HG03097 (cell line): Measurements from ENCODE around the gene PRSS36.

ENCODE experiments used
- ATAC-seq: cut with Tn5 transposase; IDR thresholded peaks from one replicate; pipeline ENCODE4 v1.9.1; 2021; ENCODE audit not compliant: unreplicated experiment, low FRiP score

The PRSS36 gene

DNA sequence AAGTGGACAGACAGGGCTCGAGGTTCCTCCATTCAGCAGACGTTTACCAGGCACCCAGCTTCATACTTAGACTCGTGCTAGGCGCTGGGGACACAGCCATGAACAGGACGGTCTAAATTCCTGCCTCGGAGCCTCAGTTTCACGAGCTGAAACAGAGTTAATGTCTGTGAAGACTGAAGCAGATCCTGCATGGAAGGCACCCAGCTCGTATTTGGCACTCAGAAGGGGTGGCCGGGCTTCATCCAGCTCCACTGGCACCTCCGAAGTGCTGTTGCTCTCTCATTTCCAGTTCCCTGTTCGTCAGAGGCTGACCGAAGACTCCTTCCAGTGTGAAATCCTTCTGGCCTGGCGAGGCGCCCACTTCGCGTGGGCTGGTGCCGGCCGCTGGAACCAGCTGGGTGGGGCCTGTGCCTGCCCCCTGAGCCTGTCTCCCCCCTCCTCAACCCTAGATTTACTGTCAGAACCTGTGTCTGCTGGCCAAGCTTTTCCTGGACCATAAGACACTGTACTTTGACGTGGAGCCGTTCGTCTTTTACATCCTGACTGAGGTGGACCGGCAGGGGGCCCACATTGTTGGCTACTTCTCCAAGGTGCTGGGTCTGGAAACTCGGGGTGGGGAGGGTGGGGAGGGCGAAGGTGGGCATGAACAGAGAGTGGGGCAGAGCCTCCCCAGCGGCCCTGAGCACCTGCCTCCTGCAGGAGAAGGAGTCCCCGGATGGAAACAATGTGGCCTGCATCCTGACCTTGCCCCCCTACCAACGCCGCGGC, 20.1 kb downstream of the PRSS36 start:
- no peak for ATAC-seq

DNA sequence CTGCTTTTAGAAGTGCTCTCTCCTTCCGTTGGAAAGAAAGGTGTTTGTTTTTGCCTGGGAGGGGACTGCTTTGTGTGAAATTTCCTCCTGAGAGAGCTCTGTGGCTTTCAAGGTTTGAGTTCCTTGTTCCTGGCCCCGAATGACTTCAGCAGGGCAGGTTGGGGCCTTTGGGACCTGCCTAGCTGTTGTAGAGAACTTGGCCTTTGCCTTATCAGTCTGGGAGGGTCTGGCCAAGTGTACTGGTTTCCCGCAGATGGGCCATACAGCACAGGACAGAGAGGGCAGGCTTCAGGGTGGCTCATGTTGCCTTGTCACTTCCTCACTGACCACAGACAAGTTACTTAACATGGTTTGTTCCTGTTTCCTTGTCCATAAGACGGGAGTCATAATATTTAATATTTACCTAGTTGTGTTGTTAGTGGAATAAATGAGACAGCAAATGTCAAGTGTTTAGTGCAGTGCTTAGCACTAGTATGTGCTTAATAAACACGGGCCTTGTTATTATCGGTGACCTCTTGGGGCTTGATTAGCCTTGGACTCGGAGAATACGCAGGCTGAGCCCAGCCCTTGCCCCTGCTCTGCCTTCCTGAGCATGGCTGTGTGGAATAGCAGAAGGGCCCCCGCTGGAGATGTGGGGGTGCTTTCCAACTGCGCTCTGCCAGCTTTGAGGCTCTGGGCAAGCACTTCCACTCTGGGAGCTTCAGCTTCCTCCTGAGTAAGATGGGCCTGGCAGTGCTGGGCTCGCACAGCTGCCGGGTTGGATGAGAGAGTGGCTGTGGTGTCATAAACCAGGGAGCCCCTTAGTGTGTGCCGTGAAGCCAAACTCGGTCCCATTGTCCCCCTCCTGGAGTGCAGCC, 20.9 kb downstream of the PRSS36 start:
- no peak for ATAC-seq

DNA sequence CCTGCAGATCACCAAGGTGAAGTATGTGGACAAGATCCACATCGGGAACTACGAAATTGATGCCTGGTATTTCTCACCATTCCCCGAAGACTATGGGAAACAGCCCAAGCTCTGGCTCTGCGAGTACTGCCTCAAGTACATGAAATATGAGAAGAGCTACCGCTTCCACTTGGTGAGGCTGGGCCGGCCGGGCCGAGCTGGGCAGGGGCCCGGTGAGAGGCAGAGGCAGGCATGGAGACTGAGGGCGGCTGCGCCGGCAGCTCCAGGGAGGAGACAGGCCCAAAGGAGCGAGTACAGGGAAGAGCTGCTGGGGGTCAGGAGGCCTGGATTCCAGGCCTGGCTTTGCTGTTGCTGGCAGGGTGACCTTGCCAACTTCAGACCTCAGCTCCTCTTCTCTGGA, 22.7 kb downstream of the PRSS36 start:
- no peak for ATAC-seq

DNA sequence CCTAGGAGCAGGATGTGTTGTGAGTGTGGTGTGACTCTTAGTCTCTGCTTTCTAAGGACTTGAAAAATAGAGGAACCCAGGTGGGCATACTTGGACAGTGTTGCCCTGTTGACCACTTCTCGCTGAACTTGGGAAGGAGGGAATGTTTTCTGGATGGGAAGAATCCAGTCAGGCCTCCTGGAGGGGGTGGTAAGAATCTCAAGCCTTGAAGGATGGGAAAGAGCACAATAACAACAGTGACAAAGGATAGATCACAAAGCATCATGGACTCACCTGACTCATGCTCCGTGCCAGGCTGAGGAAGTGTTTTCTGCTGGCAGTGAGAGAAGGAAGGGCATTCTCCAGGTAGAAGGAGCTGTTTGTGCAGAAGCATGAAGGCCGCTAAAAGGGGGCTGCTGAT, 24.0 kb downstream of the PRSS36 start:
- no peak for ATAC-seq

DNA sequence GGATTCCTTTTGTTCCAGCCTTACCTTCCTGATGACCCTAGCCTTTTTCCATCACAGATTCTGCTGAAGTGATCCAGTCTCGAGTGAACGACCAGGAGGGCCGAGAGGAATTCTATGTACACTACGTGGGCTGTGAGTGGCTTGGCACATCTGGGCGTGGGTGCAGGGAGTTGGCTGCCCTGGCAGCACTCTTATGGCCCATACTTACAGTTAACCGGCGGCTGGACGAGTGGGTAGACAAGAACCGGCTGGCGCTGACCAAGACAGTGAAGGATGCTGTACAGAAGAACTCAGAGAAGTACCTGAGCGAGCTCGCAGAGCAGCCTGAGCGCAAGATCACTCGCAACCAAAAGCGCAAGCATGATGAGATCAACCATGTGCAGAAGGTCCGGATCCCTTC, 29.7 kb downstream of the PRSS36 start:
- ATAC-seq, result no peak

DNA sequence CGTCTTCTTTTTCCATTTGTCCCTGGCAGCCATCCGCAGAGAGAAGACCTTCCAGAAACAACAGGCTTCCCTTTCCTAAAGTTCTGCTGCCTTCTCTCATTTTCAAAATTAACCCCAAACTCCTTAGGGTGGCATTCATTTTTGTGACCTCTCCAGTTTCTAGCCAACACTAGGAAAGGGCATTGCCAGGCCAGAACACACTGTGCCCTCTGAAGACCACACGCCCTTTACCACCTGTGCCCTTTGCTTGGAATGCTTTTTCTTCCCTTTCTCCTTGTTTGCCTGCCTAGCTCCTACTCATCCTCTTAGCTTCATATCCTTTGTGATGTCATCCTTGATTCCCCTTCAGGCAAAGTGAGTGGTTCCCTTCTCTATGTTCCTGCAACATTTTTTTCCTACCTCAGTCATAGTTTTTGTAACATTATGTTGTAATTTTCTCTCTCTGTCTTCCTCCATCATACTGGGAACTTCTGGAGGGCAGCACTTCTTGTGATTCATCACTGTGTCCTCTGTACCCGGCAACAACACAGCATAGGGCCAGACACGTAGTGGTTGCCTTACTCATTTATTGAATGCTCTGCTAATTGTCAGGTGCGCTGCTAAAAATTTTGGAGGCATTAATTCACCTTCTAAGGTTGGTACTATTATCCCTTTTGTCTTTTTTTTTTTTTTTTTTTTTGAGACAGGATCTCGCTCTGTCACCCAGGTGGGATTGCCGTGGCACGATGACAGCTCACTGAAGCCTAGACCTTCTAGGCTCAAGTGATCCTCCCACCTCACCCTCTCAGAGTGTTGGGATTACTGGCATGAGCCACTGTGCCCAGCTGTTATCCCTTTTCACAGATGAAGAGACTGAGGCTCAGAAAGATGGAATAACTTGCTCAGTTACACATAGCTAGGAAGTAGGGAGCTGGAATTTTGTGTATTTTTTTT, 31.4 kb downstream of the PRSS36 start:
- no peak for ATAC-seq

DNA sequence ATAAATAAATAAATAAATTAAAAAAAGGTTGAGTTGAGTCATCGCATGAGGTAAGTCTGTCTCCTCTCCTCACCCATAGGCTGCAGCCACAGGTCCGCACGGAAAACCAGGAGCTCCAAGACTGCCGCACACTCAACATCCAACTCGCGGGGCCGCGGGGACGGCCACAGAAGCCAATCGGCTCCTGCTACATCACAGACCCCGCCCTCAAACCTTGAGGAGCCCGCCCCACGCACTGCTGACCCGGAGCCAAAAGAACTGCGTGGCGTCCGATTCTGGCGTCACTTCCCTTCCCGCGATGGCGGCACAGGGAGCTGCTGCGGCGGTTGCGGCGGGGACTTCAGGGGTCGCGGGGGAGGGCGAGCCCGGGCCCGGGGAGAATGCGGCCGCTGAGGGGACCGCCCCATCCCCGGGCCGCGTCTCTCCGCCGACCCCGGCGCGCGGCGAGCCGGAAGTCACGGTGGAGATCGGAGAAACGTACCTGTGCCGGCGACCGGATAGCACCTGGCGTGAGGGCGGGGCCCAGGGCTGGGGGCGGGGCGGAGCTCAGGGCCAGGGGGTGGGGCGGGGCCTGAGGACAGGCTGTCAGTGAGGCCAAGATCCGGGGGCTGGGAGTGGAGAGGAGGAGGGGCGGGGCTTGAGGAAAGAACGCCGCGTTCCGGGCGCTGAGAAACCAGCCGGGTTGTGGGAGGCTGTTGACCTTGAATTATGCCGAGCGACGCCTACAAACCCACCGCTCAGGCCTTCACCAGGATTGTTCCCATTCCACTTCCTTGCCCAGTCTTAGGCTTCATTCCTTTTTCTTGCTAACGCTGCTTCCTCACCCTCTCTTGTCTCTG, 32.3 kb downstream of the PRSS36 start, which contains the start of gene KAT8:
TSS of gene KAT8 (plus strand) at position 281 of the 839 bp plus-strand sequence. CDS start at position 299, 18 bp downstream.
- peak; percentile 84 for ATAC-seq

DNA sequence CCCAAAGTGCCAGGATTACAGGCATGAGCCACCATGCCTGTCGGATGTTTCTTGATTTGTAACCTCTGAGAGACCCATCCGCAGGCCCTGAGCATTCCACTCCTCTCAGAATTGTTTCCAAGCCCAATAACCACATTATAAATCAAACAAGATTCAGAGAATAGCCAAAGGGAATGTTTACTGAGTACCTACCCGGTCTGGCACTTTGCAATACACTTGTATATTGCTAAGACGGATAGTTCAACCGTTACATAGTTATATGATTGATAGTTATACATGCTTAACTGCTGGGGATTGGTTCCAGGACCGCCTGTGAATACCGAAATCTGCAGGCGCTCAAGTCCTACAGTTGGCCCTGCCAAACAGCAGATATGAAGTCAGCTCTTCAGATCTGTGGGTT, 35.4 kb downstream of the PRSS36 start:
- ATAC-seq, result no peak

DNA sequence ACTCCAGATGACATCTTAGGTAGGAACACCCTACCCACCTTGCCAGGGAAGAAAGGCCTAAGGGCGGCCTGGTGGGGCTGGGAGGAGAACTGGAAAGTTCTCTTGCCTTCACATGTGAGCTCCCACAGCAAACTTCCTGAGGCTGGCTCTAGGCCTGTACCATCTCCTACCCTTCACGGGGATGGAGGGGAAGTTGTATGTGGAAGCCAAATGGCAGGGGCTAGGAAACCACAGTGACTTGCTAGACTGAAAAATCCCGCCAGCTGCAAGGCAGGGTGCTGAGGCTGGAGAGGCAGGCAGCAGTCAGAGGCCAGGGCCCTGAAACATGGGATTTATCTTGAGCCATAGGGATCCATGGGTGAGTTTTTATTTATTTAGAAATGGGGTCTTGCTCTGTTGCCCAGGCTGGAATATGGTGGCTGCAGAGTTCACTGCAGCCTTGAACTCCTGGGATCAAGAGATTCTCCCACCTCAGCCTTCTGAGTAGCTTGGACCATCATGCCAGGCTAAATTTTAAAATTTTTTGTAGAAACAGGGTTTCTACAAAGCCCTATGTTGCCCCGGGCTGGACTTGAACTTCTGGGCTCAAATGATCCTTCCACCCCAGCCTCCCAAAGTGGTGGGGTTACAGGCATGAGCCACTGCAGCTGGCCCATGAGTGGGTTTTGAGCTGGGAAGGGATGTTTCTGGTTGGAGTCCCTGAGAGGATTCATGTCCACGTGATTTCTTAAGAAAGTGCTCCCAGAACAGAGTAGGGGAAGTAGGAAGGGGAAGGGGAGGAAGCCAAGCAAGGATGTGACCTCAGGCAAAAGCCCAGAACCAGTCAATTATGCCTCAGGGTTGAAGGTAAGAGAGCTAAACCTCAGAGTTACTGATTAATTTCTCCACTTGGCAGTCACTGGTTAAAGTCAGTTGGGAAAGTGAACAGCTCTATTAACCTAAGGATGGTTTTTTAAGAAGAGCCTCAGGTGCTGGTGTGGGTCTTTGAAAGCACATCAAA, 36.4 kb downstream of the PRSS36 start:
- ATAC-seq, result no peak

DNA sequence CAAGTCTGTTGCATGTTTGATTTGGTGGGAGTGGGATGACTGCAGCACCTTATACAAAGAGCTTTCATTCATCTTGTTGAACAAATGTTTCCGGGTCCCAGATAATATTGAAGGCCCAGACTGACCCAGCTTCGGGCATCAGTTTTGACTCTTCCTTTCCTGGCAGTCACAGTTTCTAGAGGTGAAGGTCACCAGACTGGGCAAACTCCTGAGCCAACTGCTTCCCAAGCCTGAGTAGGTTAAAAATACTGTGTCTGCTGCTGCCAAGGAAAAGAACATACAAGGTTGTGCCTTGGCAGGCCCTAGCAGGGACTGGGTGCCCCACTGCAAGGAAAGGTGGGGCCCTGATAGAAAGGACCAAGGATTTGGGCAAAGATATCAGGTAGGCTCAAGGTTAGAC, 37.2 kb downstream of the PRSS36 start:
- no peak for ATAC-seq

DNA sequence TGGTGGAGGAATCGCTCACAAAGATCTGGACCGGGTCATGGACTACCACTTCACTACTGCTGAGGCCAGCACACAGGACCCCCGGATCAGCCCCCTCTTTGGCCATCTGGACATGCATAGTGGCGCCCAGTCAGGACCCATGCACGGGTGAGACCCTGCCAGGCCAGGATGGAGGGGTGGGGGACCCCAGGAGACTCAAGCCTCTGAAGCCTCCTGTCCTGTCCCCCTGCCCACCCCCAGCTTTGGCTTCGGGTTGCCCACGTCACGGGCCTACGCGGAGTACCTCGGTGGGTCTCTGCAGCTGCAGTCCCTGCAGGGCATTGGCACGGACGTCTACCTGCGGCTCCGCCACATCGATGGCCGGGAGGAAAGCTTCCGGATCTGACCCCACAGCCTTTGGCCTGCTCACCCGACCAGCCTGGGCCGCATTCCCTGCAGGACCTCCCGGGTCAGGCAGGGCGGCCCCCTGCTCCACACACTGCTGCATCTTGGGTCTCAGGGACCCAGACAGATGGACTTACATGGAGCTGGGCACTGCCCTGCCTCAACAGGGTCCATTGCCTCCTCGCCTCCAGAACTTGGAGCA, 37.9 kb downstream of the PRSS36 start:
- no peak for ATAC-seq

DNA sequence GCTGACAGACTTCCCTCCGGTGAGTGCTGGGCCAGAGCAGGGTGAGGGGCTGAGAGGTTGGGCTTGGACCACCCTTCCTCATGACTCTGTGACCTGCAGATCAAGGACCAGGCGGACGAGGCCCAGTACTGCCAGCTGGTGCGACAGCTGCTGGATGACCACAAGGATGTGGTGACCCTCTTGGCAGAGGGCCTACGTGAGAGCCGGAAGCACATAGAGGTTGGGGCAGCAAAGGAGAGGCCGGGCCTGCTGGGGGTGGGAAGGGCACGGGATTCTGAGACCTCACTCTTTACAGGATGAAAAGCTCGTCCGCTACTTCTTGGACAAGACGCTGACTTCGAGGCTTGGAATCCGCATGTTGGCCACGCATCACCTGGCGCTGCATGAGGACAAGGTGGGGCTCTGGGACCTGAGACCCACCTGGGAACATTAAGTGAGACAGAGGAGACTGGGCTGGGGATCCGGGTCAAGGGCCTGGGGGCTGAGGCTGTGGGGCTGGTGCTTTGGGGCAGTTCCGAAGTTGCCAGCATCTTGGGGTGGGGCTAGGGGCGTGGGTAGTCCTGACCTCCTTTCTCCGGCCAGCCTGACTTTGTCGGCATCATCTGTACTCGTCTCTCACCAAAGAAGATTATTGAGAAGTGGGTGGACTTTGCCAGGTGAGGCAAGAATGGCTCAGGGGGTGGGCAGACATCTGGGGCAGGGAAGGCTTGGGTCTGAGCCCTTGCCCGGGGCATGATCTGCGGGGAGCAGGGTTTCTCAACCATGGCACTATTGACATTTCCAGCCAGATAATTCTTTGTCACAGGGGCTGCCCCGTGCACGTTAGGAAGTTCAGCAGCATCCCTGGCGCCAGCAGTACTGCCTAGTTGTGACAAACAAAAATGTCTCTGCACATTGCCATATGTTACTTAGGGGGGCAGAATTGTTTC, 39.5 kb downstream of the PRSS36 start:
- no peak for ATAC-seq

DNA sequence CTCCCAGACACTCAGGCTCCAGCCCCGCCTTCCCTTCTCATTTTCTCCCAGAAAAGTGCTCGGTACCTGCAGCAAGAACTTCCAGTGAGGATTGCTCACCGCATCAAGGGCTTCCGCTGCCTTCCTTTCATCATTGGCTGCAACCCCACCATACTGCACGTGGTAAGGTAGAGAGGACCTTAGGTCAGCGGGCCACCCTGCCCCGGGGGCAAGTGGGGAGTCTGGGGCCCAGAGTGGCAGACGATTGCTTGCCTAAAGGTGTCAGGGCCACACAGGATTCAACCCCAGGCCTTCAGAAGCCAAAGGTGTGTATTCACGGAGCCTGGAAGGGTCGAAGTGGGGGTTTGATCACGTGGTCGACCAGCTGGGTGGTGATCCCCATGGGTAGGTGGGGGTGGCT, 40.2 kb downstream of the PRSS36 start:
- ATAC-seq, result no peak

DNA sequence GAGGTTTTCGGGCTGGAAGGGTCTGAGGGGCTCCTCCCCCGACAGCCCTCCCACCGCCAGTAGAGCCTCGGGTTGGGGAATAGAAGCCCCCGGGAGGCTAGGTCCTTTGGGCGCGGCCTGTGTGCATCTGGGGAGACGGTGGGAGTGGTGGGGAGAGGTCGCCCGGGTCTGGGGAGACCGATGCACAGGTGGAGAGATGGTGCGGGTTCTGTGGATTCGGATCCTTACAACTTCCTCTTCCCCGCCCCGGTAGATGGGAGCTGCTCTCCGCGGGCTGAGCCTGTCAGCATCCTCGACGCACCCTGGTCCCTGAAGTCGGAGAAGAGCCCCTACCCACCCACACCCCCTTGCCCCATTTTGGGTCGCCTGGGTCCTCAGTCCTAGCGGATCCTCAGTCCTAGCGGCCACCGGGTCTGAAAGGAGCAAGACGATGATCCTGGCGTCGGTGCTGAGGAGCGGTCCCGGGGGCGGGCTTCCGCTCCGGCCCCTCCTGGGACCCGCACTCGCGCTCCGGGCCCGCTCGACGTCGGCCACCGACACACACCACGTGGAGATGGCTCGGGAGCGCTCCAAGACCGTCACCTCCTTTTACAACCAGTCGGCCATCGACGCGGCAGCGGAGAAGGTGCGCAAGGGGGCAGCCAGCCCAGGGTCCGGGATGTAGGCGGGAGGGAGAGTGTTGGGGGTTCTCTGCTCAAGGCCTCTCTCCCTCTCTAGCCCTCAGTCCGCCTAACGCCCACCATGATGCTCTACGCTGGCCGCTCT, 40.9 kb downstream of the PRSS36 start:
- no peak for ATAC-seq

DNA sequence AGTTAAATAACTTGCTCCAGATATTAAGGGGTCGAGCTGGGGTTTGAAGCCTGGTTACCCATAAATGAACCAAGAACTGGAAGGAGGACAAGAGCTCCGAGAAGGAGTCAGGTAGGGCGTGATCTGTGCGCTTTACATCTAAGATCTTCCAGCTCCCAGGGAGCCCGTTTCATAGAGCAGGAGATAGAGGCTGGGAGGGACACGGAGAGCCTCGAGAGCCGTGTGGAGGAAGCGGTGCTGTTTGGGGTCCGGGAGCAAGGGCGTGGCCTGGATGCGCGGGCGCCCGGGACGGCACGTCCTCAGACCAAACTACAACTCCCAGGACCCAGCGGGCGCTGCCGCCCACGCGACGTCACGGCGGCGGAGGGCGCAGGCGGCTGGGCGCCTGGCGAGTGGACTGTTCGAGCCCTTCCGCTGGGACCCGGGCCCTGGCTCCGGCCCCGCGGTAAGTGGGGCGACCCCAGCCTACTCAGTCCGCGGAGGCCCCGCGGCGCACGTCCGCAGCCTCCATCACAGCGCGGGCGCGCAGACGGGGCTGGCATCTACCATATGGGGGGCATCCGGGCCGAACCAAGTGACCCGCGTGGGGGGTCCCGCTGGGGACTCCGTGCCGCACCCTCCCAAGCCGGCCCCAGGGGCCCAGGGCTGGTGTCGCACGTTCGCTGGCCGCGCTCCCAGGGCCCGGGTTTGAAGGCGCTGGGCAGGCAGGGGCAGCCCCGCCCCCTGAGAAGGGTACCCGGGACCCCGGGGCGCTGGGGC, 41.7 kb downstream of the PRSS36 start, which contains the start of gene BCKDK:
TSS of gene BCKDK (plus strand) at position 352 of the 759 bp plus-strand sequence. CDS start 838 bp downstream, outside the sequence.
- peak; percentile 68 for ATAC-seq

DNA sequence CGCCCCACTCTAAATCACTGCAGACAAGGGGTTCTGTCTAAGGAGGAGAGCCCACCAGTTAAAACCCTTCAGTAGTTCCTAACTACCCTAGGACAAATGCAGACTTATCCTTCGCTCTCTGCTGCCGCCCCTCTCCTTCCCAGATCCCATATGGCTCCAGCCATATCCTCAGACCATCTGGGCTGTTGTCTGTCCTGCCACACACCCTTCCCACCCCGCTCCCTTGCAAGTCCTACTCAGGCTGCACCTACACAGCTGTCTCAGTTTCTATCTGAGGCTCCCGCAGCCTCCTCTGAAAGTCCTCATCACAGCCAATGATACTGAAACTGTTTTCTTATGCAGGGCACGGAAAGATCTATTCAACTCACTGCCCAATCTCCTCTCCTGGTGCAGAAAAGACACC, 42.4 kb downstream of the PRSS36 start:
- ATAC-seq, result peak; percentile 50
